HCT116 (cell line): ENCODE measurements around the gene UGT2A2. TPM values are rescaled to one million over a fixed set of nuclear protein-coding genes. Genes with fewer than 3 reads are reported as not detected.

Source experiments
- ATAC-seq: fragments of 200-7000 bp; cut with Tn5 transposase; 2 replicates; pipeline ENCODE4 v1.9.1; 2020; ENCODE audit warnings: mild to moderate bottlenecking, moderate library complexity
- BruUV-seq: library from RNA; stranded (reverse); fragments of 400-500 nt; replicated peaks from 2 replicates; lab custom pipeline; 2021; lab: Mats Ljungman, UMichigan
- CTCF ChIA-PET: fragments of 300-600 bp; sonication (Branson Sonifier 250); formaldehyde crosslinking; loops from one replicate; lab custom pipeline; 2021; ENCODE audit warnings: antibody characterized with exemption; lab: Charles Lee
- POLR2A ChIA-PET: fragments of 300-600, 350-600 bp; sonication (Branson Sonifier 250); formaldehyde crosslinking; loops from one replicate; lab custom pipeline; 2021; ENCODE audit warnings: antibody characterized with exemption; lab: Charles Lee
- RAD21 ChIA-PET, 2 experiments: fragments of 300-600 bp; sonication (Branson Sonifier 250); formaldehyde crosslinking; loops; one replicate each; lab custom pipeline; 2023; ENCODE audit warnings: low total read pairs in 2 of 2; ENCODE audit not compliant: uncharacterized antibody in 2 of 2, unreplicated experiment in 2 of 2, low non-redundant PET in 1 of 2; lab: Charles Lee
- DNase-seq: peaks from one replicate; pipeline ENCODE4 v3.0.0-alpha.2; 2010; ENCODE audit warnings: low read depth, low spot score
- H2AFZ ChIP-seq: fragments of 200-600 bp; shearing (Covaris generic), sonication (generic); 2 replicates; pipeline ENCODE4 v1.6.1; 2017; ENCODE audit warnings: low read depth, mixed run types, mixed read lengths, antibody characterized with exemption, low read length; ENCODE audit not compliant: poor library complexity, severe bottlenecking
- H3K27ac ChIP-seq: 2 replicates; pipeline ENCODE4 v1.5.1; 2012; ENCODE audit warnings: low read depth, low read length
- H3K27me3 ChIP-seq: fragments of 200-600 bp; sonication (generic); 2 replicates; pipeline ENCODE4 v1.6.1; 2016; ENCODE audit warnings: mixed run types, low read length, mixed read lengths; ENCODE audit not compliant: insufficient read depth
- H3K36me3 ChIP-seq, 2 experiments: fragments of 200-500 bp in 1 of 2; fragments of 200-600 bp in 1 of 2; sonication (Bioruptor generic) in 1 of 2; sonication (generic) in 1 of 2; 2 replicates each; pipeline versions ENCODE4 v1.5.1 to v1.6.1; 2014 to 2016; ENCODE audit warnings: low read length in 2 of 2, inconsistent platforms in 1 of 2, mixed read lengths in 1 of 2, mixed run types in 1 of 2; ENCODE audit not compliant: insufficient read depth in 2 of 2, control insufficient read depth in 1 of 2
- H3K4me1 ChIP-seq, 2 experiments: fragments of 200-600 bp in 1 of 2; sonication (generic) in 1 of 2; 2 replicates each; pipeline versions ENCODE4 v1.5.1 to v1.6.1; 2012 to 2017; ENCODE audit warnings: low read length in 2 of 2, inconsistent platforms in 1 of 2, mild to moderate bottlenecking in 1 of 2, mixed read lengths in 1 of 2, mixed run types in 1 of 2, moderate library complexity in 1 of 2; ENCODE audit not compliant: insufficient read depth in 2 of 2, control insufficient read depth in 1 of 2
- H3K4me2 ChIP-seq: fragments of 200-600 bp; sonication (generic); 2 replicates; pipeline ENCODE4 v1.6.1; 2017; ENCODE audit warnings: mixed run types, low read length, mixed read lengths
- H3K4me3 ChIP-seq, 2 experiments: fragments of 200-600 bp in 1 of 2; sonication (generic) in 1 of 2; replicated peaks in 1 of 2; 2 replicates each; pipeline ENCODE4 v1.5.1; 2011 to 2016; ENCODE audit warnings: low read length in 2 of 2, control low read depth in 1 of 2, low read depth in 1 of 2, mild to moderate bottlenecking in 1 of 2, mixed read lengths in 1 of 2, mixed run types in 1 of 2
- H3K79me2 ChIP-seq: fragments of 200-600 bp; sonication (generic); 2 replicates; pipeline ENCODE4 v1.6.1; 2017; ENCODE audit warnings: mild to moderate bottlenecking, mixed run types, low read length, moderate library complexity, mixed read lengths; ENCODE audit not compliant: insufficient read depth
- H3K9ac ChIP-seq: fragments of 200-600 bp; sonication (generic); 2 replicates; pipeline ENCODE4 v1.6.1; 2016; ENCODE audit warnings: low read length, mixed read lengths
- H3K9me2 ChIP-seq: fragments of 200-600 bp; sonication (generic), shearing (Covaris generic); 2 replicates; pipeline ENCODE4 v1.6.1; 2017; ENCODE audit warnings: mixed run types, mild to moderate bottlenecking, moderate library complexity; ENCODE audit not compliant: insufficient read depth
- H3K9me3 ChIP-seq, 2 experiments: fragments of 200-500 bp in 1 of 2; fragments of 200-600 bp in 1 of 2; sonication (Bioruptor generic) in 1 of 2; sonication (generic) in 1 of 2; 2 replicates each; pipeline ENCODE4 v1.6.1; 2014 to 2017; ENCODE audit warnings: low read length in 2 of 2, mixed read lengths in 2 of 2, inconsistent platforms in 1 of 2, low read depth in 1 of 2, mild to moderate bottlenecking in 1 of 2, mixed run types in 1 of 2, moderate library complexity in 1 of 2; ENCODE audit not compliant: control insufficient read depth in 1 of 2, insufficient read depth in 1 of 2
- H4K20me1 ChIP-seq: fragments of 200-600 bp; sonication (generic), shearing (Covaris generic); 2 replicates; pipeline ENCODE4 v1.6.1; 2017; ENCODE audit warnings: mixed run types, mild to moderate bottlenecking, moderate library complexity; ENCODE audit not compliant: insufficient read depth
- CTCF ChIP-seq, 3 experiments: fragments of 200-600 bp in 1 of 3; sonication (generic) in 1 of 3; IDR thresholded peaks in 2 of 3; conservative IDR thresholded peaks in 1 of 3; 2 replicates each; pipeline ENCODE4 v1.5.1; 2012 to 2017; ENCODE audit warnings: low read depth in 2 of 3, low read length in 2 of 3, antibody characterized with exemption in 1 of 3, borderline replicate concordance in 1 of 3, control low read depth in 1 of 3, mild to moderate bottlenecking in 1 of 3, mixed read lengths in 1 of 3, mixed run types in 1 of 3, moderate library complexity in 1 of 3; ENCODE audit not compliant: insufficient read depth in 1 of 3
- EZH2phosphoT487 ChIP-seq: fragments of 200-600 bp; IDR thresholded peaks from 2 replicates; pipeline ENCODE4 v1.6.1; 2018; ENCODE audit warnings: antibody characterized with exemption, borderline replicate concordance
- FOSL1 ChIP-seq: IDR thresholded peaks from 2 replicates; pipeline ENCODE4 v1.6.1; 2012; ENCODE audit warnings: low read depth
- POLR2A ChIP-seq: IDR thresholded peaks from 2 replicates; pipeline ENCODE4 v1.7.0; 2011; ENCODE audit warnings: borderline replicate concordance; ENCODE audit not compliant: insufficient read depth, insufficient read length; ENCODE audit errors: extremely low read depth
- POLR2AphosphoS5 ChIP-seq: IDR thresholded peaks from 2 replicates; pipeline ENCODE4 v1.6.1; 2011; ENCODE audit warnings: mild to moderate bottlenecking, low read depth, low read length, moderate library complexity
- SIN3A ChIP-seq: IDR thresholded peaks from 2 replicates; pipeline ENCODE4 v1.6.1; 2012; ENCODE audit warnings: low read depth
- SP1 ChIP-seq: IDR thresholded peaks from 2 replicates; pipeline ENCODE4 v1.6.1; 2012; ENCODE audit warnings: low read depth
- SRF ChIP-seq: IDR thresholded peaks from 2 replicates; pipeline ENCODE4 v1.6.1; 2012; ENCODE audit warnings: low read depth
- ZFX ChIP-seq: fragments of 450-650 bp; IDR thresholded peaks from 2 replicates; pipeline ENCODE4 v1.6.1; 2017
- ZNF274 ChIP-seq: fragments of 200-500 bp; sonication (Bioruptor generic); IDR thresholded peaks from 2 replicates; pipeline ENCODE4 v1.6.1; 2014; ENCODE audit warnings: mild to moderate bottlenecking, low read depth, low read length, inconsistent platforms
- intact Hi-C: fragments of 100-400 bp; cut with micrococcal nuclease; formaldehyde crosslinking; loops from 2 replicates; pipeline ENCODE4 v1.10.0; 2022
- total RNA-seq: library from RNA; stranded (reverse); gene quantifications from one replicate; pipeline ENCODE4 v1.2.1, GENCODE V29; 2021; ENCODE audit not compliant: unreplicated experiment

The UGT2A2 gene
- total RNA-seq, 1 experiment from 2014 or later: not detected

- CTCF ChIA-PET: no interaction called here
Measured at GRCh38 chr4:69563424-69563823, 76.0 kb downstream of the UGT2A2 start.

More at GRCh38 chr4:69563424-69563823, 76.0 kb downstream of the UGT2A2 start:
- Histone ChIP-seq H3K4me2 (no peak overlapping the region), H2AFZ (no peak overlapping the region), H3K27ac (no peak overlapping the region), H3K9ac (no peak overlapping the region), H3K27me3 (no peaks in the 10 kb centered on the region), H4K20me1 (no peaks in the 10 kb centered on the region), H3K9me2 (no peaks in the 10 kb centered on the region), H3K4me1 (no peaks in the 10 kb centered on the region), H3K4me3 (no peak overlapping the region), H3K79me2 (no peaks in the 10 kb centered on the region), H3K36me3 (no peaks in the 10 kb centered on the region), H3K9me3 (no peaks in the 10 kb centered on the region)
- ATAC-seq (no peak), DNase-seq (no peak)
- RAD21 ChIA-PET: no interaction called here
- intact Hi-C loops: no loop called here
- BruUV-seq: no TSS peak
- POLR2A ChIA-PET: no interaction called here
- TF ChIP-seq SP1 (no peak), POLR2AphosphoS5 (no peak), FOSL1 (no peak), POLR2A (no peak), ZFX (no peak), SIN3A (no peak), EZH2phosphoT487 (no peak), CTCF (IDR thresholded peaks at IDR 0.05 in 2 of 3, conservative IDR thresholded peaks at IDR 0.05 in 1 of 3; ENCODE audit: borderline replicate concordance in 1 of 3, insufficient read depth in 1 of 3, low read depth in 2 of 3, low read length in 2 of 3) (no peak), ZNF274 (no peak), SRF (no peak)
